GM23338 (cell line): ENCODE results near the gene PCDH10. TPM values are rescaled to one million over a fixed set of nuclear protein-coding genes. Genes with fewer than 3 reads are reported as not detected.

ENCODE experiments used
- ATAC-seq: fragments of 200-7000 bp; cut with Tn5 transposase; 3 replicates; pipeline ENCODE4 v1.9.1; 2020
- DNase-seq: peaks from one replicate; pipeline ENCODE4 v3.0.0-alpha.2; 2015; ENCODE audit warnings: low spot score
- H2AFZ ChIP-seq: fragments of 200-600 bp; sonication (generic); 2 replicates; pipeline ENCODE4 v1.8.0; 2016; ENCODE audit warnings: antibody characterized with exemption, mild to moderate bottlenecking, moderate library complexity
- H3F3A ChIP-seq: fragments of 200-600 bp; sonication (generic); replicated peaks from 2 replicates; pipeline ENCODE4 v1.8.0; 2017; ENCODE audit warnings: antibody characterized with exemption, mixed run types, low read depth
- H3K27ac ChIP-seq: fragments of 200-600 bp; sonication (generic); 2 replicates; pipeline ENCODE4 v1.6.1; 2016; ENCODE audit warnings: low read depth
- H3K27me3 ChIP-seq: fragments of 200-600 bp; sonication (generic); 2 replicates; pipeline ENCODE4 v1.8.0; 2016; ENCODE audit warnings: mild to moderate bottlenecking, mixed run types, moderate library complexity; ENCODE audit not compliant: insufficient read depth
- H3K36me3 ChIP-seq: fragments of 200-600 bp; sonication (generic); 2 replicates; pipeline ENCODE4 v1.8.0; 2016; ENCODE audit warnings: mild to moderate bottlenecking; ENCODE audit not compliant: insufficient read depth
- H3K4me1 ChIP-seq: fragments of 200-600 bp; sonication (generic); 2 replicates; pipeline ENCODE4 v1.8.0; 2016; ENCODE audit warnings: mild to moderate bottlenecking, moderate library complexity; ENCODE audit not compliant: insufficient read depth
- H3K4me2 ChIP-seq: fragments of 200-600 bp; sonication (generic); 2 replicates; pipeline ENCODE4 v1.7.1; 2017; ENCODE audit warnings: mixed run types
- H3K4me3 ChIP-seq: fragments of 200-600 bp; sonication (generic); 2 replicates; pipeline ENCODE4 v1.6.1; 2016; ENCODE audit warnings: mixed run types
- H3K79me2 ChIP-seq: fragments of 200-600 bp; sonication (generic); replicated peaks from 2 replicates; pipeline ENCODE4 v1.8.0; 2017; ENCODE audit warnings: mild to moderate bottlenecking; ENCODE audit not compliant: insufficient read depth
- H3K9me2 ChIP-seq: fragments of 200-600 bp; sonication (generic); 2 replicates; pipeline ENCODE4 v1.8.0; 2017; ENCODE audit not compliant: insufficient read depth
- H4K20me1 ChIP-seq: fragments of 200-600 bp; sonication (generic); replicated peaks from 2 replicates; pipeline ENCODE4 v1.8.0; 2017; ENCODE audit warnings: mild to moderate bottlenecking; ENCODE audit not compliant: insufficient read depth
- H3K27ac Mint-ChIP-seq: 2 replicates; pipeline ENCODE4 v1.8.0; 2020; ENCODE audit warnings: inconsistent platforms, mild to moderate bottlenecking, moderate library complexity, mixed read lengths
- H3K27me3 Mint-ChIP-seq: 3 replicates; pipeline ENCODE4 v1.8.0; 2022; ENCODE audit warnings: low read depth, mild to moderate bottlenecking, moderate library complexity, mixed read lengths, inconsistent platforms; ENCODE audit not compliant: insufficient read depth, poor library complexity
- H3K36me3 Mint-ChIP-seq: 3 replicates; pipeline ENCODE4 v1.8.0; 2021; ENCODE audit warnings: low read depth, mild to moderate bottlenecking, inconsistent platforms, moderate library complexity, mixed read lengths
- H3K4me1 Mint-ChIP-seq: 3 replicates; pipeline ENCODE4 v1.8.0; 2020; ENCODE audit warnings: mild to moderate bottlenecking, inconsistent platforms, mixed read lengths
- H3K4me3 Mint-ChIP-seq: 3 replicates; pipeline ENCODE4 v1.8.0; 2021; ENCODE audit warnings: moderate library complexity, mild to moderate bottlenecking, inconsistent platforms, mixed read lengths
- H3K9me3 Mint-ChIP-seq: 3 replicates; pipeline ENCODE4 v1.8.0; 2020; ENCODE audit warnings: moderate library complexity, mild to moderate bottlenecking, inconsistent platforms, mixed read lengths
- CREB1 ChIP-seq: fragments of 250-450 bp; sonication (Bioruptor Pico); IDR thresholded peaks from 2 replicates; pipeline ENCODE4 v1.5.0; 2020; ENCODE audit warnings: low read depth, mild to moderate bottlenecking, moderate library complexity
- CTCF ChIP-seq, 2 experiments: fragments of 200-600 bp in 1 of 2; sonication (generic) in 1 of 2; conservative IDR thresholded peaks; 2 replicates each; pipeline versions ENCODE4 v1.5.1 to v1.6.1; 2016 to 2017; ENCODE audit warnings: antibody characterized with exemption in 2 of 2, low read depth in 2 of 2, mild to moderate bottlenecking in 2 of 2, moderate library complexity in 1 of 2
- ETS1 ChIP-seq: IDR thresholded peaks from 2 replicates; pipeline ENCODE4 v1.6.1; 2016; ENCODE audit warnings: antibody characterized with exemption
- EZH2 ChIP-seq: fragments of 200-600 bp; sonication (generic); IDR thresholded peaks from one replicate; pipeline ENCODE4 v1.8.0; 2017; ENCODE audit warnings: antibody characterized with exemption, mild to moderate bottlenecking, low read depth; ENCODE audit not compliant: unreplicated experiment
- EZH2phosphoT487 ChIP-seq: fragments of 200-600 bp; sonication (generic); IDR thresholded peaks from one replicate; pipeline ENCODE4 v1.8.1; 2018; ENCODE audit warnings: antibody characterized with exemption; ENCODE audit not compliant: unreplicated experiment
- JUNB ChIP-seq: IDR thresholded peaks from one replicate; pipeline ENCODE4 v1.6.1; 2016; ENCODE audit warnings: antibody characterized with exemption; ENCODE audit not compliant: unreplicated experiment
- NANOG ChIP-seq: IDR thresholded peaks from 2 replicates; pipeline ENCODE4 v1.6.1; 2016; ENCODE audit warnings: antibody characterized with exemption, borderline replicate concordance
- POLR2AphosphoS5 ChIP-seq: IDR thresholded peaks from 2 replicates; pipeline ENCODE4 v1.6.1; 2016; ENCODE audit warnings: antibody characterized with exemption, low read depth
- REST ChIP-seq: IDR thresholded peaks from one replicate; pipeline ENCODE4 v1.6.1; 2018; ENCODE audit warnings: antibody characterized with exemption; ENCODE audit not compliant: unreplicated experiment
- STAT1 ChIP-seq: IDR thresholded peaks from one replicate; pipeline ENCODE4 v1.6.1; 2016; ENCODE audit warnings: antibody characterized with exemption; ENCODE audit not compliant: unreplicated experiment
- ZNF114 ChIP-seq: fragments of 250-450 bp; sonication (Bioruptor Pico); IDR thresholded peaks from 2 replicates; pipeline ENCODE4 v1.5.0; 2020; ENCODE audit warnings: mild to moderate bottlenecking, moderate library complexity
- ZNF331 ChIP-seq: fragments of 250-450 bp; sonication (Bioruptor Pico); IDR thresholded peaks from 2 replicates; pipeline ENCODE4 v1.5.0; 2020; ENCODE audit warnings: low read depth, mild to moderate bottlenecking, moderate library complexity
- polyA plus RNA-seq: library from polyadenylated mRNA; unstranded; fragments of >200 nt; fragmentation: Nextera tagmentation; extraction: Ambion mirVana; gene quantifications from 2 replicates; pipeline ENCODE4 v1.2.1, GENCODE V29; 2016
- total RNA-seq: library from RNA; depleted of rRNA; stranded (reverse); fragments of >200 nt; shearing (Covaris generic); gene quantifications from 2 replicates; pipeline ENCODE4 v1.2.3, GENCODE V29; 2014
- TF ChIP-seq, protein P1 (sequence below): fragments of 250-450 bp; sonication (Bioruptor Pico); IDR thresholded peaks from 2 replicates; pipeline ENCODE4 v1.5.0; 2020; ENCODE audit warnings: mild to moderate bottlenecking, moderate library complexity

Gene PCDH10
- total and polyA plus RNA-seq, 2 experiments from 2014 or later, result 1.2 to 4.0 TPM

- Mint-ChIP-seq H3K27ac (no peak overlapping the region), H3K36me3 (peaks cover 7% of the 10 kb centered on the region), H3K9me3 (no peaks in the 10 kb centered on the region; the same call in 2 of the 3 replicates), H3K27me3 (no peaks in the 10 kb centered on the region), H3K4me3 (no peak overlapping the region), H3K4me1 (peaks cover 27% of the 10 kb centered on the region)
- TF ChIP-seq CTCF (conservative IDR thresholded peaks at IDR 0.05; ENCODE audit: low read depth in 2 of 2) (no peak), ETS1 (no peak), EZH2 (no peak), STAT1 (no peak), ZNF331 (no peak), EZH2phosphoT487 (no peak), NANOG (no peak), POLR2AphosphoS5 (no peak), CREB1 (CRISPR knock-in tag) (no peak), REST (no peak), ZNF114 (no peak), JUNB (no peak)
- TF ChIP-seq, protein P1, sequence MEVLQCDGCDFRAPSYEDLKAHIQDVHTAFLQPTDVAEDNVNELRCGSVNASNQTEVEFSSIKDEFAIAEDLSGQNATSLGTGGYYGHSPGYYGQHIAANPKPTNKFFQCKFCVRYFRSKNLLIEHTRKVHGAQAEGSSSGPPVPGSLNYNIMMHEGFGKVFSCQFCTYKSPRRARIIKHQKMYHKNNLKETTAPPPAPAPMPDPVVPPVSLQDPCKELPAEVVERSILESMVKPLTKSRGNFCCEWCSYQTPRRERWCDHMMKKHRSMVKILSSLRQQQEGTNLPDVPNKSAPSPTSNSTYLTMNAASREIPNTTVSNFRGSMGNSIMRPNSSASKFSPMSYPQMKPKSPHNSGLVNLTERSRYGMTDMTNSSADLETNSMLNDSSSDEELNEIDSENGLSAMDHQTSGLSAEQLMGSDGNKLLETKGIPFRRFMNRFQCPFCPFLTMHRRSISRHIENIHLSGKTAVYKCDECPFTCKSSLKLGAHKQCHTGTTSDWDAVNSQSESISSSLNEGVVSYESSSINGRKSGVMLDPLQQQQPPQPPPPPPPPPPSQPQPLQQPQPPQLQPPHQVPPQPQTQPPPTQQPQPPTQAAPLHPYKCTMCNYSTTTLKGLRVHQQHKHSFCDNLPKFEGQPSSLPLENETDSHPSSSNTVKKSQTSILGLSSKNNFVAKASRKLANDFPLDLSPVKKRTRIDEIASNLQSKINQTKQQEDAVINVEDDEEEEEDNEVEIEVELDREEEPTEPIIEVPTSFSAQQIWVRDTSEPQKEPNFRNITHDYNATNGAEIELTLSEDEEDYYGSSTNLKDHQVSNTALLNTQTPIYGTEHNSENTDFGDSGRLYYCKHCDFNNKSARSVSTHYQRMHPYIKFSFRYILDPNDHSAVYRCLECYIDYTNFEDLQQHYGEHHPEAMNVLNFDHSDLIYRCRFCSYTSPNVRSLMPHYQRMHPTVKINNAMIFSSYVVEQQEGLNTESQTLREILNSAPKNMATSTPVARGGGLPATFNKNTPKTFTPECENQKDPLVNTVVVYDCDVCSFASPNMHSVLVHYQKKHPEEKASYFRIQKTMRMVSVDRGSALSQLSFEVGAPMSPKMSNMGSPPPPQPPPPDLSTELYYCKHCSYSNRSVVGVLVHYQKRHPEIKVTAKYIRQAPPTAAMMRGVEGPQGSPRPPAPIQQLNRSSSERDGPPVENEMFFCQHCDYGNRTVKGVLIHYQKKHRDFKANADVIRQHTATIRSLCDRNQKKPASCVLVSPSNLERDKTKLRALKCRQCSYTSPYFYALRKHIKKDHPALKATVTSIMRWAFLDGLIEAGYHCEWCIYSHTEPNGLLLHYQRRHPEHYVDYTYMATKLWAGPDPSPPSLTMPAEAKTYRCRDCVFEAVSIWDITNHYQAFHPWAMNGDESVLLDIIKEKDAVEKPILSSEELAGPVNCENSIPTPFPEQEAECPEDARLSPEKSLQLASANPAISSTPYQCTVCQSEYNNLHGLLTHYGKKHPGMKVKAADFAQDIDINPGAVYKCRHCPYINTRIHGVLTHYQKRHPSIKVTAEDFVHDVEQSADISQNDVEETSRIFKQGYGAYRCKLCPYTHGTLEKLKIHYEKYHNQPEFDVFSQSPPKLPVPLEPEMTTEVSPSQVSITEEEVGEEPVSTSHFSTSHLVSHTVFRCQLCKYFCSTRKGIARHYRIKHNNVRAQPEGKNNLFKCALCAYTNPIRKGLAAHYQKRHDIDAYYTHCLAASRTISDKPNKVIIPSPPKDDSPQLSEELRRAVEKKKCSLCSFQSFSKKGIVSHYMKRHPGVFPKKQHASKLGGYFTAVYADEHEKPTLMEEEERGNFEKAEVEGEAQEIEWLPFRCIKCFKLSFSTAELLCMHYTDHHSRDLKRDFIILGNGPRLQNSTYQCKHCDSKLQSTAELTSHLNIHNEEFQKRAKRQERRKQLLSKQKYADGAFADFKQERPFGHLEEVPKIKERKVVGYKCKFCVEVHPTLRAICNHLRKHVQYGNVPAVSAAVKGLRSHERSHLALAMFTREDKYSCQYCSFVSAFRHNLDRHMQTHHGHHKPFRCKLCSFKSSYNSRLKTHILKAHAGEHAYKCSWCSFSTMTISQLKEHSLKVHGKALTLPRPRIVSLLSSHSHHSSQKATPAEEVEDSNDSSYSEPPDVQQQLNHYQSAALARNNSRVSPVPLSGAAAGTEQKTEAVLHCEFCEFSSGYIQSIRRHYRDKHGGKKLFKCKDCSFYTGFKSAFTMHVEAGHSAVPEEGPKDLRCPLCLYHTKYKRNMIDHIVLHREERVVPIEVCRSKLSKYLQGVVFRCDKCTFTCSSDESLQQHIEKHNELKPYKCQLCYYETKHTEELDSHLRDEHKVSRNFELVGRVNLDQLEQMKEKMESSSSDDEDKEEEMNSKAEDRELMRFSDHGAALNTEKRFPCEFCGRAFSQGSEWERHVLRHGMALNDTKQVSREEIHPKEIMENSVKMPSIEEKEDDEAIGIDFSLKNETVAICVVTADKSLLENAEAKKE (CRISPR knock-in tag), result no peak
- no peak overlapping the region for H3K4me2 ChIP-seq
- ATAC-seq, result no peak
- H3K79me2 ChIP-seq, result no peaks in the 10 kb centered on the region
- no peak for DNase-seq
- H3K4me3 ChIP-seq, result no peak overlapping the region
- H2AFZ ChIP-seq, result no peak overlapping the region
- H3K9me2 ChIP-seq, result peaks cover 7% of the 10 kb centered on the region
- no peaks in the 10 kb centered on the region for H3K27me3 ChIP-seq
- H3K36me3 ChIP-seq, result no peaks in the 10 kb centered on the region
- H3F3A ChIP-seq, result no peaks in the 10 kb centered on the region
- no peak overlapping the region for H3K27ac ChIP-seq
- no peaks in the 10 kb centered on the region for H4K20me1 ChIP-seq
- H3K4me1 ChIP-seq, result peaks cover 17% of the 10 kb centered on the region
Observed at GRCh38 chr4:133129237-133129636, 19.9 kb upstream of the PCDH10 start.
